ENCODE results near the gene FAM177A1.

GRCh38 chr14:35122696-35123387, 76.8 kb downstream of the FAM177A1 start:
- TF ChIP-seq BCL6 (CRISPR knock-in tag; IDR thresholded peaks at IDR 0.05) (no peak), ZNF280B (CRISPR knock-in tag; IDR thresholded peaks at IDR 0.05; ENCODE audit: borderline replicate concordance) (0 out of 2 replicates have a peak, but pooled peaks have one; percentile 81), ZNF704 (CRISPR knock-in tag; IDR thresholded peaks at IDR 0.05; ENCODE audit: borderline replicate concordance) (no peak)
